ENCODE results near the gene DMXL1. TPM values are rescaled to one million over a fixed set of nuclear protein-coding genes. Genes with fewer than 3 reads are reported as not detected.

The DMXL1 gene
- total and polyA plus RNA-seq, 4 donors: 8.8 to 125 (median 27.0) TPM

DNA sequence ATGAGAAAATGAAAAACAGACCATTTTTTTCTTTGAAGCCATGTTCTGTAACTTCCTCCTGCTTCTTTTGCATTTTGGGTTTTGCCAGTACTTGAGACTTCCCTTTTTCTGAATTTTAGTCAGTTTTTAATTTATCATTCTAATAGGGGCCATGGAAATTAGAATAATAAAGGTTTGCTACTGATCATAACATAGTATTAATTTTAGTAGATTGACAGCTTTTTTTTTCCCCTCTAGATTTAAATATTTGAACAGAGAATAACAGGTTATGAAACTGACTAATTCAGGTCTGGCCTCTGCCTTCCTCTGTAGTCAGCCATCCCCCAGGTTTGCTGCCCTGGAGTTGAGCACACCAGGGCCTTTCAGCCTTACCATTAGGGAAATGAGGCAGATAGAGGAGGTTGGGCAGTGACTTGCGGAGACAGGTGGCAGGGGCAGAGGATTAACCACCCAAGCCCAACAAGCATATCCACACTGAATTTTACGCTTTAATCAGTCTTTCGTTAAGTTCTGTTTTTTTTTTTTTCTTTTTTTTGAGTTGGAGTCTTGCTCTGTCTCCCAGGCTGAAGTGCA lies 204.8 kb downstream of the DMXL1 start:
- no peaks in the 10 kb centered on the region for H3K9me3 ChIP-seq (ENCODE audit: control insufficient read depth in 4 of 4, insufficient read depth in 3 of 4, low read length in 3 of 4)
- H3K4me3 ChIP-seq: no peak overlapping the region
- H3K9ac ChIP-seq (ENCODE audit: insufficient read depth in 1 of 2, low read length in 2 of 2): no peak overlapping the region
- ATAC-seq (ENCODE audit: insufficient read depth, low FRiP score) (no peak), DNase-seq (no peak)
- TF ChIP-seq, protein P1, sequence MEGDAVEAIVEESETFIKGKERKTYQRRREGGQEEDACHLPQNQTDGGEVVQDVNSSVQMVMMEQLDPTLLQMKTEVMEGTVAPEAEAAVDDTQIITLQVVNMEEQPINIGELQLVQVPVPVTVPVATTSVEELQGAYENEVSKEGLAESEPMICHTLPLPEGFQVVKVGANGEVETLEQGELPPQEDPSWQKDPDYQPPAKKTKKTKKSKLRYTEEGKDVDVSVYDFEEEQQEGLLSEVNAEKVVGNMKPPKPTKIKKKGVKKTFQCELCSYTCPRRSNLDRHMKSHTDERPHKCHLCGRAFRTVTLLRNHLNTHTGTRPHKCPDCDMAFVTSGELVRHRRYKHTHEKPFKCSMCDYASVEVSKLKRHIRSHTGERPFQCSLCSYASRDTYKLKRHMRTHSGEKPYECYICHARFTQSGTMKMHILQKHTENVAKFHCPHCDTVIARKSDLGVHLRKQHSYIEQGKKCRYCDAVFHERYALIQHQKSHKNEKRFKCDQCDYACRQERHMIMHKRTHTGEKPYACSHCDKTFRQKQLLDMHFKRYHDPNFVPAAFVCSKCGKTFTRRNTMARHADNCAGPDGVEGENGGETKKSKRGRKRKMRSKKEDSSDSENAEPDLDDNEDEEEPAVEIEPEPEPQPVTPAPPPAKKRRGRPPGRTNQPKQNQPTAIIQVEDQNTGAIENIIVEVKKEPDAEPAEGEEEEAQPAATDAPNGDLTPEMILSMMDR (IDR thresholded peaks at IDR 0.05; ENCODE audit: control extremely low read depth, extremely low read depth): no peak
- H3K4me1 ChIP-seq (ENCODE audit: control insufficient read depth in 5 of 5, insufficient read depth in 5 of 5, low read length in 5 of 5): peaks cover 0 to 18% (median 10%) of the 10 kb centered on the region in 5 donors
- H3K36me3 ChIP-seq (ENCODE audit: control insufficient read depth in 4 of 4, insufficient read depth in 4 of 4, low read length in 4 of 4): no peaks in the 10 kb centered on the region
- 54 to 81% methylated on average over 3 of the region's 3 CpGs for WGBS, 2 donors
- H3K27ac ChIP-seq (ENCODE audit: low read depth in 1 of 2, low read length in 1 of 2): peak overlapping the region in 1 of 2 donors; percentile 39
- H3K27me3 ChIP-seq (ENCODE audit: control insufficient read depth in 3 of 3, insufficient read depth in 3 of 3, low read length in 2 of 3): no peaks in the 10 kb centered on the region

DNA sequence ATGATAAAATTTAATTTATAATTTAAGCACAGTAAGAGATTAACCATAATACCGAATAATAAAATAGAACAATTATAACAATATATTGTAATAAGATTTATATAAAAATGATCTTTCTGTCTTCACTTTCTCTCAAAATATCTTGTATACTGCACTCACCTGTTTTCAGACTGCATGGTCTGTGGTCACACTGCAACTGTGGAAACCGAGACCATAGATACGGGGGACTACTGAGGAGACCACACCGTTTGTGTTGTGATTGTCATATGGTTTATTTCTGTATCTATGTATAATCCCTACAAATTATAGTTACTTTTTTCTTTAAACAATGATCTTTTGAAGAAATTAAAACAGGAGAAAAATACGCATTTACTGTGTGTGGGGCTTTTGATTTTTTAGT lies 206.1 kb downstream of the DMXL1 start:
- Histone ChIP-seq H3K36me3 (ENCODE audit: control insufficient read depth in 4 of 4, insufficient read depth in 4 of 4, low read length in 4 of 4) (no peaks in the 10 kb centered on the region), H3K9me3 (ENCODE audit: control insufficient read depth in 4 of 4, insufficient read depth in 3 of 4, low read length in 3 of 4) (no peaks in the 10 kb centered on the region), H3K4me3 (no peak overlapping the region), H3K27ac (ENCODE audit: low read depth in 1 of 2, low read length in 1 of 2) (no peak overlapping the region), H3K4me1 (ENCODE audit: control insufficient read depth in 5 of 5, insufficient read depth in 5 of 5, low read length in 5 of 5) (peaks cover 0 to 16% (median 6%) of the 10 kb centered on the region in 5 donors), H3K27me3 (ENCODE audit: control insufficient read depth in 3 of 3, insufficient read depth in 3 of 3, low read length in 2 of 3) (no peaks in the 10 kb centered on the region), H3K9ac (ENCODE audit: insufficient read depth in 1 of 2, low read length in 2 of 2) (no peak overlapping the region)
- DNase-seq (no peak), ATAC-seq (ENCODE audit: insufficient read depth, low FRiP score) (no peak)
- 91 to 95% methylated on average over 5 of the region's 5 CpGs for WGBS, 2 donors
- TF ChIP-seq, protein P1 (IDR thresholded peaks at IDR 0.05; ENCODE audit: control extremely low read depth, extremely low read depth): no peak

DNA sequence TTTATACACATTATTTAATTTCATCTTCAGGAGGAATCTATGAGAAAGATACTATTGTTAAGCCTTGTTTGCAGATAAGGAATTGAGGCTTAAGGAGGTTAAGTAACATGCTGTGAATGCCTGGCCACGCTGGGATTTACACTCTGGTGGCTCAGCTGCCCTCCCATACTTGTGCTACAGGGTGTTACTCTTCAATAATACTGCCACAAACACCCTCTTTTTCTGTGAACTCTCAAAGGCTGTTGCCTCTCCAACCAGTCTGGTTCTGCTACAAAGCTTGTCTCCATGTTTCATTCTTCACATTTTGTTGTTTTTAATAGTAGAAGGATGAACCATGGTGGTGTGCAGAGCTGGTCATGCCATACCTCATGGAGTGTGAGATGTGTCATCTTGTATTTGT lies 208.2 kb downstream of the DMXL1 start:
- Histone ChIP-seq H3K4me1 (ENCODE audit: control insufficient read depth in 5 of 5, insufficient read depth in 5 of 5, low read length in 5 of 5) (peaks cover 0 to 8% (median 0%) of the 10 kb centered on the region in 5 donors), H3K36me3 (ENCODE audit: control insufficient read depth in 4 of 4, insufficient read depth in 4 of 4, low read length in 4 of 4) (no peaks in the 10 kb centered on the region), H3K27me3 (ENCODE audit: control insufficient read depth in 3 of 3, insufficient read depth in 3 of 3, low read length in 2 of 3) (no peaks in the 10 kb centered on the region), H3K9ac (ENCODE audit: insufficient read depth in 1 of 2, low read length in 2 of 2) (no peak overlapping the region), H3K9me3 (ENCODE audit: control insufficient read depth in 4 of 4, insufficient read depth in 3 of 4, low read length in 3 of 4) (no peaks in the 10 kb centered on the region), H3K27ac (ENCODE audit: low read depth in 1 of 2, low read length in 1 of 2) (no peak overlapping the region), H3K4me3 (no peak overlapping the region)
- TF ChIP-seq, protein P1 (IDR thresholded peaks at IDR 0.05; ENCODE audit: control extremely low read depth, extremely low read depth): no peak
- WGBS, 2 donors: 71 to 73% methylated on average over 1 of the region's 1 CpG
- DNase-seq (no peak), ATAC-seq (ENCODE audit: insufficient read depth, low FRiP score) (no peak)

DNA sequence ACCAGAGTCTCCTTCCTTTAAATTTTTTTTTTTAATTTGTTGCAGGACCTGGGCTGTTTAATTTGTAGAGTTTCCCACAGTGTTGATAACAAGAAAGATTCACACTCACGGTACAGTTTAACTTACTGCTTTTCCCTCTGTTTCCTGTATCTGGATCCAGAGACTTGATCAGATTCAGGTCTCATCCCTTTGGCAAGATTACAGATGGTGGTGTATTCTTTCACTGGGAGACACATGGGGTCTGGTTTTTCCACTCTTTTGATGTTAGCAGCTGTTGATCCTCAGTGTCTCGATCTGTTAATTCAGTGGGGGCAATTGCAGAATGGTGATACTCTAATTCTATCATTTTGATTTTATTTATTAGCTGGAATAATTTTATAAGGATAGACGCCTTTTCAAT lies 209.5 kb downstream of the DMXL1 start:
- no peak for ATAC-seq (ENCODE audit: insufficient read depth, low FRiP score)
- TF ChIP-seq, protein P1 (IDR thresholded peaks at IDR 0.05; ENCODE audit: control extremely low read depth, extremely low read depth): no peak
- Histone ChIP-seq H3K27me3 (ENCODE audit: control insufficient read depth in 3 of 3, insufficient read depth in 3 of 3, low read length in 2 of 3) (no peaks in the 10 kb centered on the region), H3K27ac (ENCODE audit: low read depth in 1 of 2, low read length in 1 of 2) (no peak overlapping the region), H3K4me3 (no peak overlapping the region), H3K9ac (ENCODE audit: insufficient read depth in 1 of 2, low read length in 2 of 2) (no peak overlapping the region), H3K4me1 (ENCODE audit: control insufficient read depth in 5 of 5, insufficient read depth in 5 of 5, low read length in 5 of 5) (peaks cover 0 to 4% (median 0%) of the 10 kb centered on the region in 5 donors), H3K36me3 (ENCODE audit: control insufficient read depth in 4 of 4, insufficient read depth in 4 of 4, low read length in 4 of 4) (no peaks in the 10 kb centered on the region), H3K9me3 (ENCODE audit: control insufficient read depth in 4 of 4, insufficient read depth in 3 of 4, low read length in 3 of 4) (no peaks in the 10 kb centered on the region)
- WGBS, 2 donors: 73 to 84% methylated on average over 3 of the region's 3 CpGs
- DNase-seq: no peak
